ENCODE measurements around the gene NSF. TPM values are rescaled to one million over a fixed set of nuclear protein-coding genes. Genes with fewer than 3 reads are reported as not detected.
"Not testable (repeated sequence)": the region's sequence is repeated elsewhere in the genome, so short reads cannot be mapped to it uniquely, and the experiment has no call there.

Gene NSF
- polyA plus RNA-seq, 3 donors: 33.1 to 35.4 (median 33.2) TPM

DNA sequence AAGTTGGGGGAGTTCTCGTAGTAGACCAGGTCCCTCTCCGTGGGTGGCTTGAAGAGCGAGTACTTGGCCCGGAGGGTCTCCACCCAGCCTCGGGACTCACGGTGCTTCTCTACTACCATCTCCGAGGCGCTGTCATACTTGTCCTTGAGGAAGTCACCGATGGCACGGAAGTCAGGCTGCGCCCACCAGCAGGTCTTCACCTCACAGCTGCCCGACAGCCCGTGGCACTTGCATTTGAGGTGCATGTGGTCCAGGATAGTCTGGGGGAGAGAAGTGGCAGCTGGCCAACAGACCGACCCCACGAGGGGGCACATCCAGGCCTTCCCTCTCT is 178.0 kb downstream of the NSF start:
- no peak for DNase-seq (ENCODE audit: extremely low read depth in 1 of 11, low read depth in 9 of 11, low spot score in 4 of 11)

DNA sequence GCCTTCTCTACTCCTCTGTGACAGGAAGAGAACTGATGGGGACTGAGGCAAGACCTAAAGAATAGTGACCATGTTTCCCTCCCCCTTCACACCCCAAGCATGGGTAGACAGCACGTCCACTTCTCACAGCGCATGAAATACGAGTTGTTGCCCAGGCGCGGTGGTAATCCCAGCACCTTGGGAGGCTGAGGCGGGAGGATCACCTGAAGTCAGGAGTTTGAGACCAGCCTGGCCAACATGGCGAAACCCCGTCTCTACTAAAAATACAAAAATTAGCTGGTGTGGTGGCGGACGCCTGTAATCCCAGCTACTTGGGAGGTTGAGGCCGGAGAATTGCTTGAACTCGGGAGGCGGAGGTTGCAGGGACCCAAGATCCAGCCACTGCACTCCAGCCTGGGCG is 178.4 kb downstream of the NSF start:
- DNase-seq (ENCODE audit: extremely low read depth in 1 of 11, low read depth in 9 of 11, low spot score in 4 of 11): not testable (repeated sequence)

DNA sequence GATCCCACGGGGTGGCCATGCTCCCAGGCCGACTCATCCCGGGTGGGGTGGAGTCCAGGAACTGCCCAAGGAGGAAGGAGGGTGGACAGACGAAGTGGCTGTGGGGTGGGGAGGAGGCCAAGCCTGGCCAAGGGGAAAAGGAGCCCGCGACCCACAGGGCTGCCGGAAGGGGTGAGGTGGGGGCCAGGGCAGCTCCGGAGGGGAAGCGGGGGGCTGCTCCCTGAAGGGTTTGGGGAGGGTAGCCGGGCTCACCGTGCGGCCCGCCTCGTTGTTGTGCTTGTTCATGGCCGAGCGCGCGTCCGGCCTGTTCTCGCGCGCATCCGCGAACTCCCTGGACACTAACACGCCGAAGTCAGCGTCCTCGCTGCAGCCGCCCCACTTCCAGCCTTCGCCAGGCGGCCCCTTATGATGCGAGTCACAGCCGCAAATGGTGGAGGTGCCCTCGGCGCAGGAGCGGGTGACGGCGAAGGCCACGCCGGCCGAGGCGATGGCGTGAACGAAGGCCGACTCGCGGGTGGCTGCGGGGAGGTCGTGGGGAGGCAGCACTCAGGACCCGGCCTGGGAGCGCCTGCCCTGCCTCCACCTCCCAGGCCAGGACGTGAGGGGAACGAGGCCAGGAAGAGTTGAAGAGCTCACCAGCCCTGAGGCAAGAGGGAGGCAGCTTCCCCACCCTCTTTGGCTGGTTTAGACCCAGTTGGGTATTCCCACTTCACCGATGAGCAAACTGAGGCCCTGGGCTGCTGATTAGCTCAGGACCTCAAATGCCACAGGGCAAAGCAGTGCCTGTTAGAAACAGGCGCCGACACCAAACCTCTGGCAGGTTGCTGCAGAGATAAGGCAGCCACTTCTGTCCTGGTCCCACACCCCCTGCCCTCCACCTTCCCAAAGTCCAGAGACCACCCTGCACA is 179.3 kb downstream of the NSF start:
- DNase-seq (ENCODE audit: extremely low read depth in 1 of 11, low read depth in 9 of 11, low spot score in 4 of 11): no peak

DNA sequence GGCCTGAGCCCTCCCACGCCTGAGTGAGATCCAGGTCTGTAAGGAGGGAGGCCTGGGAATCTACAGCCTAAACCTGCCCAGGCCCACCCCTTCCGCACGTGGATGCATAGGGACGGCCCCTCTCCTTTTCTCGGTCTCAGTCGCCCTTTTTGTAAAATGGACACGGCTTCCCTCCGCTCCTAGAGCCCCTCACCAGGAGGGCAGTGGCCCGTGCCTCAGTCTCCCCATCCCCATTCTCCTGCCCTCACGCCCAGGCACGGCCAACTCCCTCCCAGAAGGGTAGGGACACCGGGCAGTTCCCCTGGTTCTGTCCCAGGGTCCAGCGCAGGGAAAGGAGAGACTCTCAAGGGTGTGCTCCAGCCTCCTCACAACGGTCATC is 180.0 kb downstream of the NSF start:
- no peak for DNase-seq (ENCODE audit: extremely low read depth in 1 of 11, low read depth in 9 of 11, low spot score in 4 of 11)

DNA sequence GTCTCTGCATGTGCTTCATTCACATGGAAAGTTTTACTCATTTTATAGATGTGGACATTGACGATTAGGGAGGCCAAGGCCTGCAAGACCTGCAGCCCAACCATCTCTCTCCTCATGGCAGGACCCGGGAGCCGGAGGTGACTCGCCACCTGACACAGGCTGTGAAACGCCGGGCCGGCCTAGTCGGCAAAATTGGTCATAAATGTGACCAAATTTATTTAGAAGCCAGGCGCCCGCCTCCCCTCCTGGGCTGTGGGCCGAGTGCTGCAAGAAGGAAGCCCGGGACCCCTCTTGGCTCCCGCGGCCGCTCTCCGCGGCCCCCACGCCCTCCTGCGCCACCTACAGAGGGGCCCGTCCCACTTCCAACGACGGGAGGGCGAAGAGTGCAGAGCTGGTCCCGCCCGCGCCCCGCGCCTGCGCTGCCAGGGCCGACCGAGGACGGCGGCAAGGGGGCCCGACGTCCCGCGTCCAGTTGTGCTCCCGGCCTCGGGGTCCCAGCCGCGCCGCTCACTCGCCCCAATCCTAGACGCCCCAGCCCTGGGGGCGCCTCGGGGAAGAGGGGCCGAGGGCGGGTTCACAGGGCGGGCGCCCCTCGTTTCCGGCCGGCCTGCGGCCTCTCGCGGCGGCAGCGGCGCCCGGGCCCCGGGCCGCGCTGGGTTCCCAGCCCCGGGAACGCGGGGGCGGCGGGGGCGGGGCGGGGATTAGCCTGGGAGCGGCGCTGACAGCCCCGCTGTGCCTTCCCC is 180.5 kb downstream of the NSF start:
- DNase-seq (ENCODE audit: extremely low read depth in 1 of 11, low read depth in 9 of 11, low spot score in 4 of 11): peak in 1 of 11 donors; percentile 32

DNA sequence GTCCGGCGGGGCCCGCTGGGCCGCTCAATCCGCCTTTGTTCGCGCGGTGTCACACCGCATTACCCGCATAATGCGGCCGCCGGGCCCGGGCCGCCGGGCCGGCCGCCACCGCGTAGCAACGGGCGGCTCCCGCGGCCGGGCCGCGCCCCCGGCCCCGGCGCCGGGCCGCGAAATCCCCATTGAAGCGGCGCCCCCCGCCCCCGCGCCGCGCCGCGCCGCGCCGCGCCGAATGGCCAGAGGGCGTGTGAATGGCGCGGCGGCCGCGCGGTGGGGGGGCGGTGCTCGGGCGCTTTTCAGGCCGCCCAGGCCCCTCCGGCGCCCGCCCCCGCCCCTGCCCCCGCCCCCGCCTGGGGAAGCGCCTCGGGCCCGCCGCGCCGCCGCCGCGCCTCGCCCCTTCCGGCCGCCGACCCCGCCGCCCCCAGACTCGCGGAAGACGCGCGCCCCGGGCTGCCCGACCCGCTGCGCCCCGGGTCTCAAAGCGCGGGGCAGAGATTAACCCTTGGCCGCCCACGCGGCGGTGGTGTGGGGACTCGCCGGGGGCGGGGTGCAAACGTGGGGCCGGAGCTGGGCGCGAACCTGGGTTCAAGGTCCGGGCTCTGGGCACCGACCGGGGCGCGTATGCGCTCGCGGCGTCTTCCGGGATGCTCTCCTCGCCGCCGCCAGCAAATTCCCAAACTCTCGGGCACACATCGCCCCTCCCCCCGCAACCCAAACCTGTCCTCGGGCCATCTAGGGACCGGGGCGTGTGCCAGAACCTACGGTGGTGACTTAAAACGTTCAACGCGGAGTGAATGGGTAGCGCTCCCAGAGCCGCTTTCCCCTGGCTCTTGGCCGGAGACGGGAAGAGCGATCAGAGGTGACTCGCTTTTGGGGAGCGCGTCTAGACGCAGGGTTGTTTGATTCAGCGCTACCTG is 181.3 kb downstream of the NSF start:
- no peak for DNase-seq (ENCODE audit: extremely low read depth in 1 of 11, low read depth in 9 of 11, low spot score in 4 of 11)

DNA sequence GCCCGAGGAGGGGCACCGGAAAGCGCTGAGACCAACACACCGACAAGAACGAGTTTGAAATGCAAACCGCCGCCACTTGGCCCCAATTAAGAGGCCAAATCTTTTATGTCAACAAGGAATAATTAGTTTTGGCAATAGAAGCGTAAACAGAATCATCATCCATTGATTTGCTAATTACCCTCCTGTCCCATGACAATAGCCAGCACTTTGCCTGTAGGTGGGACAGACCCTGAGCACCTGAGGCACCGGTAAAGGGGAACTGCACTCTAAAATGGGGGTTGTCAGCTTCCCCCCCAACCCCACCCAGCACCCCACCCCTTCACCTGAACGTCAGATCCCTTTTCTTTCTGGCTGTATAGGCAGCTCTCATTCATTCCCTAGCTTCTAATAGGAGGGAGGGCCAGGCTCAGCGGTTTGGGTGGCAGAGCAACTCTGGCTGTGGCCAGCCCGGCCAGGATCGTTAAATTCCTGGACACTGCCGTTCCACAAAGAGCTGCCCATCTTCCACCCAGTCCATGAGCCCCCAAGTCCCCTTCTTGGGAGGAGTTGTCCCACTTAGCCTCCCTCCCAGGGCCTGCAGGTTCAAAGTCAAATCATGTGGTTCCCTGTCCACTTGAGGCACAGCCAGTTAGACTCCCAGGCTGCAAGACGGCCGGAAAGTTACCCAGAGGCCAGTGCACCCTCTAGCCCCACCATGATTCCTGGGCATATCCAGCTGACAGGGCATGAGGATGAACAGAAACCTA is 182.2 kb downstream of the NSF start:
- DNase-seq (ENCODE audit: extremely low read depth in 1 of 11, low read depth in 9 of 11, low spot score in 4 of 11): no peak

DNA sequence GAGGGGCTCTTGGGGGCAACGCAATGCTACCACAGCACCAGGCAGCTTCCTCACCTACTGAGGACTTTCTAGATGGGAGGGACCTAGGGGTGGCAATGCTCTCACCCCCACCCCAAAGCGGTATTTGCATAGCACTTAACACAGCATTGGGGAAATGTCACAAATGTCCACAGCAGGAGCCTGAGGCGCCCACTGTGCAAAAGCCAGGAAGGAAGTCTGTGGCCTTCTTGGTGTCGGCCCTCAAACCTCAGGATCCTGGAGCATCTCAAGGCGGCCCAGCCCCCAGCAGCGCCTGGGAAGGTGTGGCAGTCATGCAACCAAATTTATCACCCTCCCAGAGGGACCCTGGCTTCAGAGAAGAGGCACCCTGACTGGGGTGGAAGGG is 182.7 kb downstream of the NSF start:
- DNase-seq (ENCODE audit: extremely low read depth in 1 of 11, low read depth in 9 of 11, low spot score in 4 of 11): no peak

DNA sequence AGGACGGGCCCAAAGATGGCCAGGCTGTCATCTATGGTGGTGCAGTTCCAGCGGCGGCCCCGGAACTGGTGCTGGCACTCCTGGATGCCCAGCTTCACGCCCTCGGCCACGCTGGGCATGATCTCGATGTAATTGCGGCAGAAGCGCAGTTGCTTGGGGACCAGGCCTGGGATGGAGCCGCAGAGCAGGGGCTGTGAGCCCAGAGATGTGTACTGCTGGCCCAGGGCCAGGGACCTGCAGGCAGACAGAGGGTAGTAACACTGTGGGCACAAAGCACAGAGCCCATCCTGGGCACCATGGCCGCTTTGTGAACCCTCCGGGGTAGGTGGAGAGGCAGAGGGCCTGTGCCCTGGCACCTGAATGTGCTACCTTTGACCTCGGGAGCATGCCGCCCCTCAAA is 183.2 kb downstream of the NSF start:
- no peak for DNase-seq (ENCODE audit: extremely low read depth in 1 of 11, low read depth in 9 of 11, low spot score in 4 of 11)

DNA sequence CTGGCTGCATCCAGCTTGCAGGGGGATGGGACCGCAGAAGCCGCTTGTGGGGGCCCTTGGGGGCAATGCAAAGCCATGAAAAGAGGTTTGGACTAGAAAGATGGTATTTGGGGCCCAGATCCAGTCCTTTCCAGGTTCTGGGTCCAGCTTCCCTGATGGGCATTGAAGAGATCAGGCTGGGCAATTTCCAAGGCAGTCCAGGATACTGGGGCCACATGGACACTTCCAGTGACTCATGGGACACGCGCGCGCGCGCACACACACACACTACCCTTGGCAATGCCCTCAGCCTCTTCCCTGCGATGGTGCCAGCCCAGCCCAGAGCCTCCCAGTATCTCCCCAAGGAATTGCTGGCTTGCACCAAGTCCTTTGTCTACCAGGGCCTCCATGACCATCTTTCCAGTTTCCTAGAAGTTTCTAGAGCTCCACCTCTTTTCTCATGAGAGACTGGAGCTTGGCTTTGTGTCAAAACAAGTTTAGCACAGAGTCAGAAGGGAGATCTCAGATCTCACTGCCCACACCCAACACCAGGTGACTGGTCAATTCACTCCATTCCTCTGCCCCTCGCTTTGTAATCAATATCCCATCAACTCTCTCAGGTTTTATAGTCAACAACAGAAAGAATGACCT is 183.8 kb downstream of the NSF start:
- no peak for DNase-seq (ENCODE audit: extremely low read depth in 1 of 11, low read depth in 9 of 11, low spot score in 4 of 11)

DNA sequence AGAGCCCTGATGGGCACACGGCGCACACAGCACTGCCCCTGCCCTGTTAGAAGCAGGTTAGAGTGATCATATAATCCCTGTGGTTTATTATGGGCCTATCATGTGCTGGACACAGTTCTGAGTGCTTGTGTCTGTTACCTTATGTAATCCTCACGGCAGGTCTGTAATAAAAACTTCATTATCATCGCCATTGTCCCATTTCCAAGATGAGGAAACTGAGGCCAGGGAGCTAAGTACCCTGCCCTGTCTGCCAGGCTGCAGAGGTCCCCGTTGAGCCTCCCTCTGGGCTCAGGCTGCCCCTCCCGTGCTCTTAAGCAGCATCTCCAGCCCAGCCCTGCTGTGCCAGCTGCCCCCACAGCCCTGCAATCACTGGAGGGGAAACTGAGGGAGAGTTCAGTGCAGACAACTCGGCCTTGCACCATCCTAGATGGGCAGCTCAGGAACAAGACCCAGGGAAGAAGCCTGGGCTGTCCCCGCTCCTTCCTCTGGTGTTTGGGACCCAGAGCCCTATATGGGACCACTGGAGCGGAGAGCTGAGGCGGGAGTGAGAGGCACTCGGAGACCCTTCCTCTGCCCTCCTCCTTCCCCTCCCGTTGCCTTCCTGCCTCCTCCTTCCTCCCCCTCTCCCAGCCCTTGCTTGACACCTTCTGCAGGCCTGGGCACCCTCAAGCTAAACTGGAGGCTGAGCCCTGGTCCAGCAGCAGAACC is 186.0 kb downstream of the NSF start:
- DNase-seq (ENCODE audit: extremely low read depth in 1 of 11, low read depth in 9 of 11, low spot score in 4 of 11): no peak

DNA sequence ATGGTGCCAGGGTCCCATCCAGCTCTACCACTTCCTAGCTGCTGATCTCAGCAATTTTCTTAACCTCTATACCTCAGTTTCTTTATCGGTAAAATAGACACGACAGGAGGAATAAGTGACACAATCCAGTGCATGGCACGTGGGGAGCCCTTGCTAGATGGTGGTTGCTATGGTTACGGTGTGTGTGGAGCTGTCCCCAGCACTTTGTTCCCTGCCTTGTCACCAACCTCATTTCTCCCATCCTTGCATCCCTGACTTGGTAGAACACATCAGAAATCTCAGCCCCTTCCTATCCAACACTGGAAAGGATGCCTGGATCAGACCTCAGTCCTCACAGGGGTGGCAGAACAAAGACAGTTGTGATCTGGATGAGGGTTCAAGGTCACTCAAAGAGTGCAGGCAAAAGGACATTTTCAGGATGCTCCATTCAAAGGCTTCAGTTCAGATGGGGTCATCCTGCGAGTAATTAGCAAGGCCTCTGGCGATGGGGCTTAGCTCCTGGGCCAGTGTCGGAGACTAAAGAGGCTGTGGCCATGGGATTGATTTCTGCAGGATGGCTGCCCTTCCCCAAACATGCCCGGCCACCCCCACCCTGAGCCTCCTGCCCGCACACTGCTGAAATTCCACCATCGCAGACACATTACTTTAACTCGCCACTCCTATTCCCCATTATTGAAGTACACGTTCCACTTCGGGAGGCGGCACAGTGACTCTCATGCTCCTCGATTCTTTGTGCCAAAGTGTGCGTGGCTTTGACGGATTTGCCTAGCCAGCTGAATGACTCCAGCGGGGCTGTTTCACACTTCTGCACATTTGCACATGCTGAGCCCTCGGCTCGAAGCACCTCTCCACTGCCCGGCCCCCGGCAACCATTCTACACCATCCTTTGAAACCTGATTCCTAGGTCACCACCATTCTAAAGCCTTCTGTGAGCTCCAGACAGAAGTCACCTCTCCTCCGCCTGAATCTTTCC is 187.8 kb downstream of the NSF start:
- DNase-seq (ENCODE audit: extremely low read depth in 1 of 11, low read depth in 9 of 11, low spot score in 4 of 11): no peak

DNA sequence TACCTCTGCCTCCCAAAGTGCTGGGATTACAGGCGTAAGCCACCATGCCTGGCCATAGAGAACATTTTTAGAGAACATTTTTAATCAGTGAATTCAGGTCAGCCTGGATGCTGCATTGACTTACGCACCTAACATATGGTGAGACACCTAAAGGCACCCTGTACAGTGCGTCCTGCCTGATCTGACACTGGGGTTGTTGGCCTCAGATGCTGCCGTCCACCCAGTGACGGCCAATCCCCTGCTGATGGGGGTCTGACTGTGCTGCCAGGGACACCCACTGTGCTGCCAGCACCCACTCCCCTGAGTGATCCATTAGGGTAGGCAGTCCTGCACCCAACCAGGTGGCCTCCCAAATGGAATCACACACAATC is 189.5 kb downstream of the NSF start:
- DNase-seq (ENCODE audit: extremely low read depth in 1 of 11, low read depth in 9 of 11, low spot score in 4 of 11): no peak

DNA sequence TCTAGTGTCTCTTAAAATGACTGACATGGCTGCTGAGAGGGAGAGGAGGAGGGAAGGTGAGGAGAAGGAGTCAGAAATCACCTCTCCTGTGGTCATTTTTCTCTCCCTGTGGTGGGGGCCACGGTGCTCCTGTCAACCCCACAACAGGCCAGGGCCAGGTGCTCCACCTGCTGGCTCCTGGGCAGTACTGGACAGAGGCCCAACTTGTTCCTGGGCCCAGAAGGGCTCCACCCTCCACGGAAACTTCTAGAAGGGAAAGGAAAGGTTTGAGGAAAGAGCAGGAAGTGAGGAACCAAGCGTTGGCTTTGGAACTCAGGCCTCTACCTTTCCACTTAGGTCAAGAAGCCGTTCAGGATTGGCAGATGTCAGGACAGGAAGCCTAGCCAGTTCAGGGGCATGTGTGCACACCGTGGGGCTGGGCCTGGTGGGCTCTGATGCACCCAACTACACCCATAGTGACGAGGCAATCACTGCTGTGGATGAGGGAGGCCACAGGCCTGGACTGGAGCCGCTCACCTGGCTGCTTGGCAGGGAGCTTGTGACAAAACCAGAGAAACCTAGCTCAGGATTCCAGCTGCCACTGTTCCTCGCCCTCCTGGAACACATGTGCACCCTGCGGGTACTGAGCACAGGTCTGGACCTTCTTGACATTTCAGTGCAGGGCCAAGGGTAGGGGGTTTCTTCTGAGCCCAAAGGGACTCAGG is 191.9 kb downstream of the NSF start:
- DNase-seq (ENCODE audit: extremely low read depth in 1 of 11, low read depth in 9 of 11, low spot score in 4 of 11): no peak

DNA sequence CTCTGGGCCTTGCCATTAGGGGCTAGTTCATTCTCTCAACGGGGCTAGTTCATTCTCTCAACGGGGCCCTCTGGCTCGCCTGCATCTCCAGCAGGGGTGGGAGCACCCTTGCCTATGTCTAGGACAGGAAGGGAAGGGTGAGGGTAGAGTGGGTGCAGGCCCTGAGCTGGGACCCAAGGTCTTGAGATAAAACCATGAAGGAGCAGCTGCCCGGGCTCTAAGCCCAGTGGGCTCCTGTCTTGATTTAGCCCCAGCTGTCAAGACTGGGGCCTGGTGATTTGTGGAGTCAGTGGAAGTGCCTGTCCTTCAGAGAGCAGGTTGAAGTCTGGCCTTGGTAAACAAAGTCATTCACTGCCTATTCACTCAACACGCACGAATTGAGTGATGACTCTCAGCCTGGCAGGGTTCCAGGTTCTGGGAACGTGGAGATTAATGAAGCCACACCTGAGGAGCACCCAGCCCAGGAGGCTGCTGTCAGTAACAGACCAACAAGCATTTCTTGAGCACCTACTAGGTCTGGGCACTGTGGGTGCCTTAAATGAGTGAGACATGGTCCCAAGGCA is 192.6 kb downstream of the NSF start:
- DNase-seq (ENCODE audit: extremely low read depth in 1 of 11, low read depth in 9 of 11, low spot score in 4 of 11): no peak

DNA sequence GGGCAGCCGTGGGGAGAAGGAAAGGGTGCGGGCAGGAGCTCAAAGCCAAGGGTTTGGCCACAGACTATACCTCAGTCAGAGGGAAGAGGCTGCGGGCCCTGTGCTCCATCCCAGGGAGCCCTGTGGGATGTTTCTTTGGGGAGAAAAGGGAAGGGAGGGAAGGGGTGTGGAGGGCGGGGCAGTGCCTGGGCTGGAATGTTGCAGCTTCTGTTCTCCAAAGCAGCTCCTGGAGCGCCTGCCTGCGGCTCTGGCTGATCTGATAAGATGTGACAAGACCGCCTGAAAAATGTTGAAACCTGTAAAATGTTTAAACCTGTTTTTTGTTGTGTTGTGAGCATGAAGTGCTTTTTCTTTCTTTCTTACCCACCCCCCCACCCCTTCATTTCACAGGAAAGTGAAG is 195.2 kb downstream of the NSF start:
- no peak for DNase-seq (ENCODE audit: extremely low read depth in 1 of 11, low read depth in 9 of 11, low spot score in 4 of 11)

All from renal cortex interstitium (tissue), 11 donors.